Muscle of arm (tissue), 12 donors: ENCODE data around the gene RPP38. TPM values are rescaled to one million over a fixed set of nuclear protein-coding genes. Genes with fewer than 3 reads are reported as not detected.

Experiments
- DNase-seq: peaks from one replicate; pipeline ENCODE4 v3.0.0-alpha.2; 2013
- polyA plus RNA-seq, 12 donors: library from polyadenylated mRNA; unstranded; fragments of 120-200 nt; gene quantifications; one replicate each; pipeline ENCODE4 v1.2.1, GENCODE V29; 2013; ENCODE audit not compliant: insufficient read length in 12 of 12

RPP38 gene
- polyA plus RNA-seq, 12 donors: 11.5 to 17.4 (median 14.7) TPM; not detected in 2

DNA sequence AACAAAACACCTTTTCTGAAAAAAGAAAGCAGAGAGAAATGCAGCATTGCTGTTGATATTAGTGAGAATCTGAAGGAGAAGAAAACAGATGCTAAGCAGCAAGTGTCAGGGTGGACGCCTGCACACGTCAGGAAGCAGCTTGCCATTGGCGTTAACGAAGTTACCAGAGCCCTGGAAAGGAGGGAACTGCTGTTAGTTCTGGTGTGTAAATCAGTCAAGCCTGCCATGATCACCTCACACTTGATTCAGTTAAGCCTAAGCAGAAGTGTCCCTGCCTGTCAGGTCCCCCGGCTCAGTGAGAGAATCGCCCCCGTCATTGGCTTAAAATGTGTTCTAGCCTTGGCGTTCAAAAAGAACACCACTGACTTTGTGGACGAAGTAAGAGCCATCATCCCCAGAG lies 6.4 kb downstream of the RPP38 start:
- no peak for DNase-seq

- peak; percentile 65 for DNase-seq
These were observed 9.3 kb downstream of the RPP38 start for GRCh38 chr10:15106352-15107013.

- DNase-seq: no peak
These were observed 15.5 kb downstream of the RPP38 start for GRCh38 chr10:15112657-15113056.

DNA sequence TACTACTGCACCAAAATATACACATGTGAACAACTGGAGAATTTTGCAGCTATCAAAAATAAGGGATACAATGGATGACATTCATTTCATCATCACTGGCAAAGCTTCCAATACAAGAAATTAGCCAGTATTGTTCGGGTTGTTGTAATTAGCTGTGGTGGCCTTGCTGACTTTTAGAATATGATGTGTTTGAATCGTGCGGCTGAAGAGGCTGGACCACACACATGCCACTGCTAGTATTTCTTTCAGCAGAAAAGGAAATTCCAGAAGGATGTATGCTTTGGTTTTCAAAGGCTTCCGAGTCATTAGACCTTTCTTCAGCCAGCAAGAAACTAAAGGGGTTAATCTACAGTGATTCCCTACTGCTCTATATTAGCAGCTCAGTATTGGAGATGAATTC lies 16.6 kb downstream of the RPP38 start:
- no peak for DNase-seq

DNA sequence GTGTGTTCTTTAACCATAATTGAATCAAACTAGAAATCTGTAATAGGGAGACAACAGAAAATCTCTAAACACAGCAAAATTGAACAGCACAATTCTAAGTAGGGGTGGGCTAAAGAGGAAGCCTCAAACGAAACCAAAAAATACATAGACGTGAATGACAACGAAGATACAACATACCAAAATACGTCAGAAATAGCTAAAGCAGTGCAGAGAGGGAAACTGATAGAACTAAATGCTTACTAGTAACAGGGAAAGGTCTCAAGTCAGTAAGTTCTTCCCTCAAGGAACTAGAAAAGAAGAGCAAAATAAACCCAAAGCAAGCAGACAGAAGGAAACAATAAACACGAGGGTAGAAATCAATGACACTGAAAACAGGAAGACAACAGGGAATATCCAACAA lies 19.1 kb downstream of the RPP38 start:
- no peak for DNase-seq

DNA sequence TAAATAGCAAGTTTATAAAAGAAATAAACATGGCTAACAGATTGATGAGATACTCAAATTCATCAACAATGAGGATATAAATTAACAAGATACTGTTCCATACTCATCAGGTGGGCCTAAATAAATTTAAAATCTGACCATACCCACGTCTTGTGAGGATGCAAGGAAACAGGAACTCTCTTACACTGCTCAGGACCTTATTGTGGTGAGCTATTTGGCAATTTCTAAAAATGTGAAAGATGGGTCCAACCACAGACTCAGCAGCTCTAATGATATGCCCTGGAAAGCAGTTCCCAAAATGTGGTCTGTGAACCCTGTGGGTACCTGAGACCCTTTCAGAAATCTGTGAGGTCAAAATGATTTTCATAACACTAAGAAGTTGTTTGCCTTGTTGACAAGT lies 21.5 kb downstream of the RPP38 start:
- DNase-seq: no peak

DNA sequence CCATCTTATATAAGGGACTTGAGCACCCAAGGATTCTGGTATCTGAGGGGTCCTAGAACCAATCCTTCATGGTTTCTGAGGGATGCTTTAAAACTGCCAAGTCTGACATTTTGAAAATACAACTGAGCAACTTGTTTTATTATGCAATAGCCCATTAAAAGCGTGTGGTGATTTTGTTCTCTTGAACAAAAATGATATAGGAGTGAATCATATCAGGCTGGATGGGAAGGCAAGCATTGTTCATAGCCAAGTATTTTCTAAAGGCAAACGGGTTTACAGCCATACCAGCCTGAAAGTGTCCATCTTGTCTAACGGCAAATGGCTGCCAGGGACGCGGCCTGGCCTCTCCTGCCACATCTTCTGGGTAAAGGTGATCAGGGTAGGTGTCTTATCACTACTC lies 23.4 kb downstream of the RPP38 start:
- DNase-seq: no peak

DNA sequence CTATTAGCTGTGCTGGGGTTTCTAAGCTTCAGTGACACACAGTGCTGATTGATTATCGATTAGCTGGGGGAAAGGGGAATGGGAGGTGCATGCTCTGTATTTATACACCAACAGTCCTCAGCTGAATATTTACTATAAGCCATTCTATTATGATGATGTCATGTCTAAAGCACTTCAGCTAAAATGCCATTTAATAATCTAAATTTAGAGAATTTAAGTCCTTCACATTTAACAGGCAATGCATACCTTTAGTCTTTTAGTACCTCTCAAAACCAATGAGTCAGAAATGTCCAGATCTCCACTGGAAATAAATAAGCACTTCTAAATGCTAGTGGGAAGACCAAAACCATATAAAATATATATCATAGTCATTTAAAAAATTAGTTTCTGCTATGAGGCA lies 24.6 kb downstream of the RPP38 start:
- DNase-seq: no peak

GRCh38 chr10:15122477-15123030 lies 25.4 kb downstream of the RPP38 start:
- DNase-seq: no peak

DNA sequence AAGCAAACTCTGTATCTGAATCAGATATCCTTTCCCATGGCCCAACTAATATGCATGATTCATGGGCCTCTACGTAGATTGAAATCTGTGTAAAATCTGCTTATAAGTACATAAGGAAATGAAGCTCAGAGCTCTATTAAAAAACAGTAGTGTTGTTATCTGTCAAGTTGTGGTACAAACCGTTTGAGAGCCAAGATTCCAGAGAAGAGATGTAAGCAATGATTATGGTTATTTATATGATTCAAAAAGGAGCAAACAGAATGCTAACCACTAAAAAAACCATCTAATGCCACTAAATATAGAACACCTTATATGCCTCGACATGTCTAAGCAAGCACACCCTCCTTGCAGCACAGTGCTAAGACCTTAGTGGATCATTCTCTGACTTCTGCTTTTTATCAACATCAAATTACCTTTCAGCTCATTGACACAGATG lies 26.6 kb downstream of the RPP38 start:
- DNase-seq: no peak

DNA sequence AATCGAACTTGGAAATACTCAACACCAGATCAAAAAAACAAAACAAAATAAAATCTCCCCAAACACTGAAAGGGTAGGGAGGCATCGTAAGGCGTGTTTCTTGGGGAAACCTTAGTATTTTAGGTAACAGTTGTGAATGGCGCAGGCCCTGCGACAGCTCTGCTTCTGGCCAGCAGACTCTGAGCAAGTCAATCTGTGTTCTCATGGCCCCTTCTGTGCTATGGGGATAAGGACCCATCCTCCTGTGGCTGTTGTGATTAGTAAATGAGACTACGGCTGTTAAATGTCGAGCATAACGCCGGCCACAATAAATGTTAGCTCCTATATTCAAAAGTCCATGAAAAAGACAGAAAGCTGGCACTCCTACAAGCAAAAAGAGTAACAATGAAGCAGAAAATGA lies 27.0 kb downstream of the RPP38 start:
- DNase-seq: no peak

- no peak for DNase-seq
These were observed 27.8 kb downstream of the RPP38 start for GRCh38 chr10:15124908-15125307.

DNA sequence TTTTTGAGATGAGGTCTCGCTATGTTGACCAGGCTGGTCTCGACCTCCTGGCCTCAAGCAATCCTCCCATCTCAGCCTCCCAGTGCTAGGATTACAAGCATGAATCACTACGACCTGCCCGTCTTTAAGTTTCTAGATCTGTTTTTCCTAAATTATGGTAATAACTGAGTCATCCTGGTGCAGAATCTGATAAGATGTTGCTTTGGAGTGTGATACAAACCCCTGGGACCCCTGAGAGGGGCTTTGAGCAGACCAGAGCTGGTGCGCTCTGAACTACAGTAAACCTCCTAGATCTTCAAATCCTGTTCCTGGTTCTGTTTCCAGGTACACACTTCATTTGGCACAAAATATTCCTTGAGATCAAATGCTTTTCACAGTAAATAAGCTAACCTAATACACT lies 34.2 kb downstream of the RPP38 start:
- no peak for DNase-seq

DNA sequence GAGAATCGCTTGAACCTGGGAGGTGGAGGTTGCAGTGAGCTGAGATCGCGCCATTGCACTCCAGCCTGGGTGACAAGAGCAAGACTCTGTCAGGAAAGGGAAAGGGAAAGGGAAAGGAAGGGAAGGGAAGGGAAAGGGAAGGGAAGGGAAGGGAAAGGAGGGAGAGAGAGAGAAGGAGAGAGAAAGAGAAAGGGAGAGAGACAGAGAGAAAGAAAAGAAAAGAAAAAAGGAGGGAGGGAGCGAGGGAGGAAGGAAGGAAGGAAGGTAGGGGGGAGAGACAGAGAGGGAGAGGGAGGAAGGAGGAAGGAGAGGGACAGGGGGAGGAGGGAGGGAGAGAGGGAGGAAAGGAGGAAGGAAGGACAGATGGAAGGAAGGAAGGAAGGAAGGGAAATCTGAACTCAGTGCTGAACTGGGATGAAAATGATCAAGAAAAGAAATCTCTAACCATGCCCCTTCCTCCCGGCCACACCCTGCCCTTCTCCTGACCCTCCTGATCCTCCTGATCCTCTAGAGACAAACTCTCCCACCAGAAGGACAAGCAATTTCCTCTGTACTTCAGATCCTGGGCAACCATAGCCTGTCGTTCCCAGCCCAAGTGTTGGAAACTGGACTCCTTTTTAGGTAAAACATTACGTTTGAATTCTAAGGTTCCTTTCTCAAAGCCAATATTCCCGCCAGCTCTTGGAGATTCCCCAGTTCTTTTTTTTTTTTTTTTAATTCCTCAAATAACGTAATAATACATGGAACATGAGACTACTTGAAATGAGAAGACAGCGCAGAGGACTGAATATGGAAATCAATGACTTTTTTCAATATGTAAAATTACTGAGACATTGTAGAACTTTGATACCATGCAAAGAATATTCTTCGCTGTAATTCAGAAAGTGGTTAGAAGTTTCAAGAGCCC lies 39.2 kb downstream of the RPP38 start:
- DNase-seq: no peak

GRCh38 chr10:15137036-15137359 lies 39.8 kb downstream of the RPP38 start:
- no peak for DNase-seq

GRCh38 chr10:15137636-15138035 lies 40.5 kb downstream of the RPP38 start:
- no peak for DNase-seq

DNA sequence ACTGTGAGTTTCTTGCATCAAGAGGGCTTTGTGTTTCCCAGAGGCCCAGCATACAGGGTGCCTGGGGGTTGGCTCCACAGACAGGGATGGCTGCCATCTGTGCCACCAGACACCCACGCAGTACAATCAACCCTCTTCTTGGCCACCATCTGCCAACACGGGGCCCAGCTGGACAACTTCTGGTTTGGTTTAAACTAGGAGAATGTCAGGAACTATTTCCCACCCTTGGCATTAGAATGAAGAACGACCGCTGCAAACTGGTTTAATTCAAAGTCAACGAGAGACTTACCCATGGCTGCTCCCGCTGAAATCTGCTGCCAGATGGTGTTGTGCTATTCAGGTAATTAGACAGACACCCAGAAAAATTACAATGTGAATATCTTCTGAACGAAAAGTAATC lies 43.5 kb downstream of the RPP38 start:
- no peak for DNase-seq

DNA sequence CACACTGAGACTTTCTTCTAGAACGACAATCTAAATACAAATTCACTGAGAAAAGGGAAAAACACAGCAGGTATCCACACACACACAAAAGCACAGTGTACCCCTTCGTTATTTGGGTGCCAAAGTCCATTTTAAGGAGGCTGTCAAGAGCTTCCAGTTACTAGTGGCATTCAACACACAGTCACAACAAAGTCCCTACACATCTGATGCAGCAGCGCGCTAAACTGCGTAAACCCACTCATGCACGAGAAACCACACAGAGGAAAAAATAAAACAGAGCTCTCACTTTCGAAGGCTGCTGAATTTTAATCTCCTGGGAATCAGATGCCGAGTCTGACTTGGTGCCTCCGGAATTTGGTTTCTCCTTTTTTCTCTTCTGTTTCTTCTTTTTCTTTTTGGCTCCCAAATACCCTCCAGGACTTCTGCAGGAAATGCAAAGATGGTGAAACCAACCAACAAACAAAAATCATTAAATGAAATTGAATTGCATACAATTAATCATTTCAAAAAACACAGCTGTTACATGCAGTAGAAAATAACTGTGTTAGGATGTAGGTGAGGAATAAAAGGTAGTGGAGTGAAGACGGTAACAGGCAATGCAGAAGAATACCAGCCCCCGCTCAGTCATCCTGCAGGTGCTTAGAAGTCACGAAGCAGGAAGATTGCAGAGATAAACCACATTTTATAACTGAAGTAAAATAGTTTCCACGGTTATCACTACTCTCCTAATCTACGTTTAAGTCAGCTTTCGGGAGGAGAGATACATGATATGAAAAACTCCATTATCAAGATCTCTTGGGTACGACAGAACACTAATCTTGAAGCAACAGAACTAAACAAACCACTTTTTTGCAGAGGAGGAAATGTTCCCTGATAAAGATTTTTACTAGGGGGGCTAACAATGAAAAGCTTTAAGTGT lies 44.2 kb downstream of the RPP38 start:
- DNase-seq: no peak

- DNase-seq: no peak
These were observed 47.6 kb downstream of the RPP38 start for GRCh38 chr10:15144788-15145187.

GRCh38 chr10:15146366-15146765 lies 49.2 kb downstream of the RPP38 start:
- no peak for DNase-seq

GRCh38 chr10:15147594-15148392 lies 50.6 kb downstream of the RPP38 start:
- DNase-seq: no peak
